ENCODE results near the gene ABR.
"Not testable (repeated sequence)": the region's sequence is repeated elsewhere in the genome, so short reads cannot be mapped to it uniquely, and the experiment has no call there.

Gene ABR

DNA sequence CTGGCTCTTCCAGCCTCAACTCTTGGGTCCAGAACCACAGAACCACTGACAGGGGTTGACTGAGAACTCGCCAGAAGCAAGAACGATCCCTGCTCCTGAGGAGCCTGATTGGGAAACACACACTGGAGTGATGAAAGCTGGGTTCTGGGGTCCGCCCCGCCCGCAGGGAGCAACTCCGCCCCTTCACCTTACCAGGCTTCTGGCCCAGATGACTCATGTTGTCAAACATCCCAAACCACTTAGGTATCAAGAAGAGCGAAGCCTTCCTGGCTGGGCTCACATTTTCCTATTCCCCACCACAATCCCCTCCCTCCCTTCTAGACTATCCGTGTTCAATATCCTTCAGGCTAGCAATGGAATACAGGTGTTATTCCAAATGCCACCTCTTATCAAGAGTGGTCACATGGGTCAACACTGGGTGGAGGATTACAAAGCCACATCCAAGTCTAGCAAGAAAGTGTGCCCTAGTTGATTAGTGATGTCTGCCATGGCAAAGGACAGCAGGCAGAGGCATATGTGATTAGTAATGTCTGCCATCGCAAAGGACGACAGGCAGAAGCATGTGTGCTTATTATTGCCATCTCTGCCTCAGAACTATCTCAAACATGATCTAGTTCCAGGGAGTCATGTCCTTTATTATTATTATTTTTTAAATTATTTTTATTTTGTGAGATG is 112.4 kb downstream of the ABR start:
- no peak for DNase-seq

DNA sequence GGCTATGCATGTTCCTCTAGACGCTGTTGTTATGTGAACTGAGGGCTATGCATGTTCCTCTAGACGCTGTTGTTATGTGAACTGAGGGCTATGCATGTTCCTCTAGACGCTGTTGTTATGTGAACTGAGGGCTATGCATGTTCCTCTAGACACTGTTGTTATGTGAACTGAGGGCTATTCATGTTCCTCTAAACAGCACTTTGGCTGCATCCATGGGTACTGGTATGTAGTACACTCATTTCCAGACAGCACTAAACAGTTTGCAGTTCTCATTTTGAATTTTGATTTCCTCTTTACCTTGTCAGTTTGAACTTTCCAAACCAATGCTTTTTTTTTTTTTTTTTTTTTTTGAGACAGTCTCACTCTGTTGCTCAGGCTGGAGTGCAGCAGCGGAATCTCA is 114.4 kb downstream of the ABR start:
- DNase-seq, result not testable (repeated sequence)

DNA sequence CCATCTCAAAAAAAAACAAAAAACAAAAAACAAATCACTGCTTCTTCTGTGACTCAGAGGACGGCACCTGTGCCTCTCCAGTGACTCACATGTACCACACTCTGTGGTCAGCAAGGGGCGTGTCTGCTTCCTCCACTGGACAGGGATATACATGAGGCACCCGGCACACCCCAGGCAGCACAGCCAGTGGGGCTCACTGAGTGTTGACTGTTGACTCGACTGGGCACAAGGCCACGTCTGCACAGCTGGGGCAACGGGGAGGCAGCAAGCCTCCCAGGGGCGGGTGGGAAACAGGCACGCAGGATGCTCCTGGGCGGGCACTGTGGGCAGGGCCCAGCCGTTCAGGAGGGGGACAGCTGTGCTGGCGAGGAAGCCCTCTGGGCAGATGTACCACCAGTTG is 118.8 kb downstream of the ABR start:
- peak in 1 of 2 donors; percentile 2 for DNase-seq

DNA sequence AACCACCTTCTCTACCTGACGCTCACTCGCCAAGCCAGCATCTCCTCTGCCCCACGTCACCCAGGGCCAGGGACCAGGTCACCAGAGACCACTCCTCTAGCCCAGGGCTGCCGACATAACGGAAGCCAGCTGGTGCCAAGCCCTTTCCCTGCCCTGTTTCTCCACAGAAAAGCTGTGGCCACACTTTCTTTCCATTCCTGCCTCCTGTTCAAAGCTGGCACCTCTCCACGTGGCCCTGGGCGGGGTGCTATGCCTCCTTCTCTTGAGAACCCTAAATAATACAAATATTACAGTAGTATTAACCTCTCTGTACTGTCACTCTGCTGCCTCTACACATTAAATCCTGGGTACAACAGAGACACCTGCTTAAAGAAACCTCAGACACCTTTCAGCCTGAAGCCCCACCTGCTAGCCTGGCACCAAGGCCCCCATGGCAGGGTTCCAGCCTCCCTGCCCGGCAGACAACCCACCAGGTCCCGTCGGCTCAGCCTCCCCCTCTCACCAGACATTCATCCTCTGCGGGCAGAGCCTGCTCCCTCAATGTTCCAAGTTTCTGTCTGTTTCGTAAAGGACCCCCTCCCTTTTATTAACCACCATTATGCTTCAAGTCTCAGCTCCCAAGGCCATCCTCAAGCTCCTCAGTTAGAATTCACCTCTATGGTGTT is 120.5 kb downstream of the ABR start:
- DNase-seq, result no peak

DNA sequence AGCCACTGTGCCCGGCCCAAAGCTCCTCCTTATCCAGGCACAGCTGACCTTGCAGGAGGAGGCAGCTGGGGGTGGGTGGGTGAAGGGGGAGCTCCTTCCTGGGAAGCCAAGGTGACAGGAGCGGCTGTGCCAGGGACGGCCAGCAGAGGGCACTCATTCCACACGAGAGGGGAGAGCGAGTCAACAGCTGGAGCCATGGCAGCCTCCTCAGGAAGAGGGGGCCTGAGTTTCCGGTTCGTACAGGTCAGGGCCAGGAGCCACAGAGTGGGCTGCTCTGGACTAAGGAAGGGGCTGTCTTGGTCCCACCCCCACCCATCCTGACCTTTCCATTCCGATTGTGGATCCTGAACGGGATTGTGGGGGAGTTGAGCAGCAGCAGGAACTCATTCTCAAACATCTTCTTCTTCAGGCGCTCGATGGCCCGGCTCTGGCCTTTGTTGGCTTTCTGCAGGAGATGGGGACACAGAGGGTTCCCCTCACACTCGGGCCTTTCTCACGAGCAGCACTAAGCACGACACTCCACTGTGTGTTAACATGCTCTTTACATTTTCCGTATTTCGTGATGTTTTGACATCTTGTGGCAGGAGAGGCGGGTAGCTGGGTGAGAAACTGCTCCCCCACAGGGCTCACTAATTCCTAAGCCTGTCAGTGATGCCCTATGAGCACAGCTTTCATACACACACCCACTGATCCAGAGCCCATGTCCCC is 121.2 kb downstream of the ABR start:
- DNase-seq, result peak in 1 of 2 donors; percentile 34

DNA sequence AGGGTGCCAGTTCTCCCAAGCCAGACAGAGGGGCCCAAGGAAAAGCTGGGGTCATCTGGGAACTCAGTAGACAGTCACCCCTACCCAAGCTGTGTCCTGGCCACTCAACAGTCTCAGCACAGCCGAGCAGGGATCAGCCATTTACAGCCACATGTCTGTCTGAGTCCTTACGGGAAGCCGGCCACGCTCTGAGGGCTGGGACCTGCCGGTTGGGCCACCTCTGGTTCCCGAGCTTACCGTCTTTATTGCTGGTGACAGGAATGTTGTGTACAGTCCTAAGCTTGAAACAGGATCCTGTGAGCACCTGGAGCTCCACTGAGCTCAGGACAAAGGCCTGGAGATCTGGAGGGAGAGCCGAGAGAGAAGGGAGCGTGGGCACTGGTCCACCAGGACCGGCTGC is 123.0 kb downstream of the ABR start:
- no peak for DNase-seq

DNA sequence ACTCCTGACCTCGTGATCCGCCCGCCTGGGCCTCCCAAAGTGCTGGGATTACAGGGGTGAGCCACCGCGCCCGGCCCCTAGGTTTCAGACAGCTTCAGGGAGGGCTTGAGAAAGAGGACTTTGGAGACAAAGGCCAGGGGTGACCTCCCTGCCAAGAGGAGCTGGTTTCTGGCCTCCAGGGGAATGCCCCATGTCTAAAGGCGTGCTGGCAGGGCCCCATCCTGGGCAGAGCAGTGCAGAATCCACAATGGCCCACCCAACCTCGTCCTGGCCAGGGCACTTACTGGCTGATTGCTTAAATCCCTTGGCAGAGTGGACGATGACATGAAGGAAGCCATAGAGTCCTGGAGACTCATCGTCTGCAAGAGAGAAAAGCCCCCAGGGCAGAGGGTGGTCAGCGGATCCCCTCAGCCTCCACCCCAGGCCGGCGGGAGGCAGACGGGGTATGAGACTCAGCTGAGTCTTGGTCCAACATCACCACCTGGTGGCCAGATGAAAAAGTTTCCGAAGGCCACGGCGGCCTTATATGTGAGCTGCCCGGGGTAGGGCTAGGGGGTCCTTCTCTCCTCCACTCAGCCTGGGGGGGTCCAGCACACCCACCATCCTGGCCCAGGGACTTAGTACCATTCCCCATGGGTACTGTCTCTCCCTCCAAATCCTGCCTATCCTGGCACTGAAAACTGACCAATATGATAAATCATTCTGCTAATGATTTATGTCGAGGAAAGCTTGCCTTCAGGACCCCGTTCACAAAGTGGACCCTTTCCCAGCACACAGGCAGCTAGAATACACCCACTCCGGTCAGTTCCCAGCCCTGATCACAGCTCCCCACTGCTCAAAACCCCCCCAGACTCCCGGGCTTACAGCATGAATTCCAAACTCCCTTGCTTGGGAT is 123.8 kb downstream of the ABR start:
- DNase-seq, result peak in 1 of 2 donors; percentile 9

DNA sequence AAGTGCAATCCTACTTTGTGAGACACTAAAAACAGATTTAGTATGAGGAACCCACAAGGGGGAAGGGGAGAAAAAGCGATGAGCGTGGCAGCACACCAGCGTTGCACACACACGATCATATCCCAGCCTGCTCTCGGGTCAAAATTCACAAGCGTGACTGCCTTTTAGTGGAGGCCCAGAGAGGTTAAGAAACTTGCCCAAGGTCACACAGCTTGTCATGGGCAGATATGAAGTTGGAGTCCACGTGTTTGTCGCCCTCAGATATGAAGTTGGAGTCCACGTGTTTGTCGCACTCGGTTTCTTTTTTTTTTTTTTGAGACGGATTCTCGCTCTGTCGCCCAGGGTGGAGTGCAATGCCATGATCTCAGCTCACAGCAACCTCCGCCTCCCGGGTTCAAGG is 124.5 kb downstream of the ABR start:
- no peak for DNase-seq

DNA sequence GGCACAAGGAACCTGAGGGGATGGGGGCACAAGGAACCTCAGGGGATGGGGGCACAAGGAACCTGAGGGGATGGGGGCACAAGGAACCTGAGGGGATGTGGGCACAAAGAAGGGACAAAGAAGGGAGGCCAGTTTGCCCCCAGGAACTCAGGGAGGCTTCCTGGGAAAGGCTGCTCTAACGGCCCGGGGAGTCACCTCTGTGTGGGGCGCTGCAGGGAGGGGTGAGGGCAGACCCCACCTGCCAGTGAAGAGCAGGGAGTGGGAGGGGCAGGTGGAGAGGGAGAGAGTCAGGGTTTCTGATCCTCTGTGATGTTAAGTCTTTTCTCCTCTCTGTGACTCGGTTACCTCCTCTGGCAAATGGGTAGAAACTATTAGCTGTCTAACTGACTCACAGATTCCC is 125.1 kb downstream of the ABR start:
- no peak for DNase-seq

DNA sequence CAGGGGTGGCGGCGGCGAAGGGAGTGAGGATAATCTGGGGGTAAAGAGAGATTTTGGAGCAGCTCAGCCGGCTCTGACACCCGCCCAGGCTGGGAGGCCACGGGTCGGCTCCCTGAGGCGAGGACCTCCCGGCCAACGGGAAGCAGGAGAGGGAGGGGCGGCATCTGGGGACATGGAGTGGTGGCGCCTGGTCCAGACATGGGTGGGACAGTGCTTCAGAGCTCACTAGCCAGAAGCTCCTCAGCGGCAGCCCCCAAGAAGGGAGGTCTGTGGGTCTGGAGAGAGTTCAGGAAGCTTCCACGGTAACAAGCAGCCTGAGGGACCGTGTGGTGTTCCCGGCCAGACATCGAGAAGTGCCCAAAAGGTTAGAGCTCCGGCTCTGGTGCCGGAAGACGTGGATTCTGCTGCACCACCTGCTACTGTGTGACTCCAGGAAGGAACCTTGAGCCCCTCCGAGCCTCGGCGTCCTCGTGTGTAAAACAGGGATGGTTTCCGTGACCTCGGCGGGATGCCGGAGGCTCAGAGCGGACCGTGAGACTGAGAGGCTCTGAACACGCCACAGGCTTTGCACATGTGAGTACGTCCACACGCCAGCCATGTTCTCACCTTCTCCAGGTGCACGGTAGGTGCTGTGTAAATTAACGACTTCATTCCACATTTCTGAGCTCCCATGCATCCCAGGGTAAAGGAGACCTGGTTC is 126.0 kb downstream of the ABR start:
- DNase-seq, result no peak

DNA sequence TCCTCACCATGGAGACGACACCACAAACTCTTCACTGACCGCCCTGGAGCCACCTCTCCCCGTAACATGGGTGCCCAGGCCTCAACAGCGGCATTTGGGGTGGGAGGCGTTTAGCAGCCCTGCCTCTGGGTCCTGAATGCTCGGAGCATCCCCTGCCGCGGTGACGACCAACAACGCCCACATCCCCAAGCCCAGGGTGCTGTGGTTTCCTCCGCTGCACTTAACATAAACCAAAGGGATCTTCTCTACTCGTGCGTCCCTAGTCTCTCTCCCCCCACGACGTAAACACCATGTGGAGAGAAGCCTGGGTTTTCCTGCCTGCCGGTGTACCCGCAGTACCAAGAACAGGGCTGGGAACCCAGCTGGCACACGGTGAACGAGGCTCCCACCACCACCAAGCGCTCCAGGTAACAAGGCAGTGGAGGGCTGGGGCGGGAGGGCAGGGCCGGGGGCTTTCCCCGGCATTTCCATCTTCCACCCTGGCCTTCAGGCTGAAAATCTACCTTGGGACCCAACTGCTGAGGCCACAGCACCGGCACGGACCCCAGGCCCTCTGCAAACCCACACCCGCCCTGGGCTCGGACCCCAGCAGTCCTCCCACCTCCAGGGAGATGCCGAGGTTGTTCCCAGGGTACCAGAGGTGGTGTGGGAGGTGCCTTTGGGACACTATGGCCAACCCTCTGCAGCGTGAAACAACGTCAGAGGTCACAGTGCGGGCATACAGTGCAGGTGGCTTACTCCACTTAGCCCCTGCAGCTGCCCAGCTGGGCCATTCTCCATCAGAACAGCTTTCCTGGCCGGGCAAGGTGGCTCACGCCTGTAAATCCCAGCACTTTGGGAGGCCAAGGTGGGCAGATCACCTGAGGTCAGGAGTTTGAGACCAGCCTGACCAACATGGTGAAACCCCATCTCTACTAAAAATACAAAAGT is 128.5 kb downstream of the ABR start:
- no peak for DNase-seq

DNA sequence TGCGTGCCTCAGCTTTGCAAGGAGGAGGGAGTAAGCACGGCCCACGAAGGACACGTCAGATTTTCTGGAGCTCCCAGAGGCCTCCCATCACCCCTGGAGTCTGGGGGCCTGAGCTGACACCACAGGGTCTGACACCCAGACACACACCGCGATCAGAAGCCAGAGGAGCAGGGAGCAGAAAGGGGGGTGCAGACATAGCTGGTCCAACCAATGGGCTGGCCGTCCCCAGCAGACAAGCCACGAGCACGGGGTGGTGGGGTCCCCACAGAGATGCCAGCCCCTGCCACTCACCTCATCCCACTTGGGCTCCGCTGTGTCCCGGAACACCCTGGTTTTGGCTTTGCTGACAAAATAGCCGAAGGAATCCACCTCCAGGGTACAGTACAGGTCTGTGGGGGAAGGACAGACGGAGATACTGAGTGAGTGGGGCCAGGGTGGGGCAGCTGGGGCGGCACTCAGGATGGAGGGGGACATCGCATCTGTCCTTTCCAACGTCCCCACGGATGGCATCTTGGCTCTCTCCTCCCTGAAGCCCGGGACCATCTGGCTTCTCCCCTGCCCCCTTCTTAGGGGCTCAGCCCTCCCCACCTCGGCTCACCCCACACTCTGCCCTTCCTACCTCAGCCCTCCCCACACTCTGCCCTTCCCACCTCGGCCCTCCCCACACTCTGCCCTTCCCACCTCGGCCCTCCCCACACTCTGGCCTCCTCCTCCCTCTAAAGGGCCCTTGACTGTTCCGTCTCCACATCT is 129.4 kb downstream of the ABR start:
- no peak for DNase-seq

DNA sequence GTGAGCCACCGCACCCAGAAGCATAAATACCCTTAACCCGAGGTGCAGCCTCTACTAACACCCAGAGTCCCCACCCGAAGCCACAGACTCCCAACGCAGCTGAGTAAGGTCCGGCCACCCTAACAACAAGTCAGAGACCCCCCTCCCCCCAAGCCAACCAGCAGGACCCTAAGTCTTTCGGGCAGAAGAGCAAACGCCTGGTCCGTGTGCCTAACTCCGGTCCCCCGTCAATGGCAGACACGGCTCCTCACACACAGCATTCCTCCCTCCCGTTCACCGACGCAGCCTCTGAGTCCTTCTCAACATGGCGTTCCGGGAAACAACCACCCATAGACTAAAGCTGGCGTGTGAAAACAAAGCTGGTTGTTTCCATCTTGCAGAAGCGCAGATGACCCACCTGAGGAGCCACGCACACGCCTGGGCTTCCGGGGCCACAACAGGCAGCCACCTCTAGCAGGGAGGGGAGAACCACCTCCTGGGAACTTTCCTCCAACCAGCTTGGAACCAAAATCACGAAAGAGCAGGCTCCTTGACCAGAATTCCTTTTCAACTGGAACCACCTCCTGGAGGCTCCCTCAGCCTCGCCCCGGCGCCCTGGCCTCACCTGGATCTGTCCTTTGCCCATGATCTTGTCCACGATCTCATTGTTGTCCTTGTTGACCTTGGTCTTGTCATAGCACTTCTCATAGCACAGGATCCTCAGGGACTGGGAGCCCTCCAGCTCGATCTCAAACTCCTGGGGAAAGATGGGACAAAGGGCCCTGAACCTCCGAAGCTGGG is 130.1 kb downstream of the ABR start:
- no peak for DNase-seq

DNA sequence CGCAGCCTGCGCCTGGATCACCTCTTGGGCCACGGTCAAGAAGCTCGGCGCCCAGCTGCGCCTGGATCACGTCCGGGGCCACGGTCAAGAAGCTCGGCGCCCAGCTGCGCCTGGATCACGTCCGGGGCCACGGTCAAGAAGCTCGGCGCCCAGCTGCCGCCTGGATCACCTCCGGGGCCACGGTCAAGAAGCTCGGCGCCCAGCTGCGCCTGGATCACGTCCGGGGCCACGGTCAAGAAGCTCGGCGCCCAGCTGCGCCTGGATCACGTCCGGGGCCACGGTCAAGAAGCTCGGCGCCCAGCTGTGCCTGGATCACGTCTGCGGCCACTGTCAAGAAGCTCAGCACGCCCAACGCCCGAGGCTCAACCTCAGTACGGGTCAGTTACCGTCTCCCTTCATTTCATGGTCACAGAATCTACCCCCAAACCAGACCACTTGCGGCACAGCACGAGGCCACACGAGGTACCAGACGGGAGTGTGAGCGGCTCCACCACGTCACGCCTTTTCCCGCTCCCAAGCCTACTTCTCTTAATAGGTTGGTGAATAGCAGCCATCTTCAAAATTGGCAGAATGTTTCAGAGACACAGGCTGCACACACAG is 131.2 kb downstream of the ABR start:
- not testable (repeated sequence) for DNase-seq

DNA sequence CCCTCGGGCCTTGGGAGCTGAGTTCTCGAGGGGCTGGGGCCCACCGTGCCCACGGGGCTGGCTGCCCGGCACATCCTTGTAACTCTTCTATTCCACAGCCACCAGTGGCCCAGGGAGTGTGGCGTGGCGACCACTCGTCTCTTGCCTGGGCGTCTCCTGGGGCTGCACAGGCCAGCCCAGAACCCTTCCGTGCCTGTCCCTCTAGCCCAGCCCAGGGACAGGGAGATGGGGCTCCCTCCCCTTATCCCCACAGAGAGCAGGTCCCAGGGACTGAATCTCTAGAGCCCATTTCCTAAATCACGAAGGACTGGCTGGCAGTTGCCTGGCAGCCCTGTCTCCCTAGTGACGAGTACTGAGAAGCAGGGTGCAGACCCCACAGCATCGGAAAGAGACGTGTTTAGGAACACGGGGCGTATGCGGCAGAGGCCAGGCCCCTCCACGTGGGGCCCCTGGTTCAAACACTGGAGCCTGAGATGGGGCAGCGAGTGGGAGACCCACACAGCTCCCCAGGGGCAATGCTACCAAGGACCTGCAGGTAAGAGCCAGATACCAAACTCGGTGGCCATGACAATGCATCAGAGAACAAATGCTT is 131.8 kb downstream of the ABR start:
- DNase-seq, result no peak

DNA sequence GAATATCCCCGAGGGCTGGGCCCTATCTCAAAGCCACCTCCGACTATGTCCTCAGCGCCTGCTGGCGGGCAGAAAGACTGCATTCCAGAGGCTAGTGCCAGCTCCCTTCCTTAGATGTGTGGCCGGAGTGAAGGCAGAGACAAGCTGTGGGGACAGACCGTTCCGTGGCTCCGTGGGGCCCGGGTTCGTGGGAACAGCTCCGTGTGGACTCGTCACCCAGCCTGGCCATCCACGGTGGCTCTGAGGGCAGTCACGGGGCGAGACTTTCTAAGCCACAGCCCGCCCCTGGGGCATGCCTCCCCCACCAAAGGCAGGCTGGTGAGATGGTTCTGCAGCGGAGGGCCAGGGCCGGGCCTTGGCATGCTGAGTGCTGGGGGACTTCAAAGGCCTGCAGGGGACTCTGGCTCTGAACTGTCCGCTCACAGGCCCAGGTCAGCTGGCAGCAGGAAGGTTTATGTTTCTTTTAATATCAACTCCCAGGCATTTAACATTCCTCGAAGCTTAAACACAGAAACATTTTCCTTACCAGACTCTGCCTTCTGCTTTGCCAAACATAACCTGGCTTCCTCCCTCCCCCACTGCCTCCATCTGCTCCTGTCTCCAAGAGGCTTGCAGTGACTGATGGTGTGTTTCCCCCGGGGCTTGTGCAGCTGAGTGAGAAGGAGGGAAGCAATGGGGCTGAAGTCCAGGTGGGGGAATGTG is 132.5 kb downstream of the ABR start:
- no peak for DNase-seq

DNA sequence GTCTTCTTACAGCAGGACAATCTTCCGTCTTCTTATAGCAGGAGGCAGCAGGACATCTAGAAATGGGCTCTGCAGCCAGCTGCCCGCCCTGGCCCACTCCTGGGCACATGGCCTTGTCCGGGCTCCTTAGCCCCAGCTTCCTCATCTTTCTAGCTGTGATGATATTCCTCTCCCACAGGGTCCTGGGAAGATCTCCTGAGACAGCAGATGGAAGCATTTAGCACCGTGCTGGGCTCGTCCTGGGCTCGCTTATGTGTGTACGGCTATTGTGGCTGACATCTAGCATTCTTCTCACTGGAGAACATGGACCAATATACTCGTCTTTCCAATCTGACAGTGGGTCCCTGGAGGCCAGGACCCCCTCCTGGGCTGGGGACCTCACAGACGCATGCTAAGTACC is 134.3 kb downstream of the ABR start:
- no peak for DNase-seq

DNA sequence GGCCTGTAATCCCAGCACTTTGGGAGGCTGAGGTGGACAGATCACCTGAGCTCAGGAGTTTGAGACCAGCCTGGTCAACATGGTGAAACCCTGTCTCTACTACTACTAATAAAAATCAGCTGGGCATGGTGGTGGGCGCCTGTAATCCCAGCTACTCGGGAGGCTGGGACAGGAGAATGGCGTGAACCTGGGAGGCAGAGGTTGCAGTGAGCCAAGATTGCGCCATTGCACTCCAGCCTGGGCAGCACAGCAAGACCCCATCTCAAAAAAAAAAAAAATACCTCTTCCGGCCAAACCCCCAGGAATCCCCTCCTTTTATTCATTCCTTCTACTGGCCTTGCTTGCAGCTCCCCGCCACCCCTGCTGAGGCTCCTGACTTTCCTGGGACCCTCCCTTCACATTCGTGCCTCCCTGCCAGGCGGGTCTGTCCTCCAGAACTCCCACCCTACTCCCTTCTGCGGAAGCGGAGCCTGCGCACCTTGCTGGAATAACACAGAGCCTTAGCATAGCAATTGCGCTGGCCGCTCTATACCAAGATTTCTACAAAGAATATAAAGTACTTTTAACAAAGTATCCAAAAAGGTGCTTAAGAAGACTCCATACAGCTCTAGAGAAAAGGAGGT is 135.3 kb downstream of the ABR start:
- DNase-seq, result not testable (repeated sequence)
